ENCODE data around the gene CLEC19A. TPM values are rescaled to one million over a fixed set of nuclear protein-coding genes. Genes with fewer than 3 reads are reported as not detected.

CLEC19A gene
- total RNA-seq, 1 donor from 2014 or later: not detected

DNA sequence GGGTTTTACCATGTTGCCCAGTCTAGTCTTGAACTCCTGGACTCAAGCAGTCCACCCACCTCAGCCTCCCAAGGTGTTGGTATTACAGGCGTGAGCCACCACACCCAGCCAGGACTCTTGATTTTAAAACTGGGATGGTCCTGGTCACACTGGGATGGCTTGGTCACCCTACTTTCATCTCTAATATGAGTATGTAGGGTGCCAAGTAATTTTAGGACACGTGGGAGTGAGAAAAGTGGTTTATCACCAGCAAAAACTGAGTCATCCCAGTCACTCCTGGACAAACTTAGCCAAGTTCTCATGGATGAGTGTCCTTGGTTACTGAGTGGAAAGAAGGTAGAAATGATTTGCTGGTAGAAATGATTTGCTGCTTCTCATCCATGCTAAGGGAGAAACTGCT is 9.9 kb downstream of the CLEC19A start:
- H3K9me3 Mint-ChIP-seq: no peaks in the 10 kb centered on the region
- H3K4me3 Mint-ChIP-seq: no peak overlapping the region
- H3K4me1 Mint-ChIP-seq: peaks cover 29% of the 10 kb centered on the region
- ChIA-PET CTCF (no interaction called here), POLR2A (no interaction called here)
- intact Hi-C loops (cut with micrococcal nuclease): loop anchor here (10.0 kb wide), 2 partner anchors 49 to 211 kb away; no protein-coding TSS in a partner anchor
- ATAC-seq (ENCODE audit: low read depth) (no peak), DNase-seq (no peak)
- H3K36me3 Mint-ChIP-seq (ENCODE audit: low read depth): no peaks in the 10 kb centered on the region
- peak overlapping the region; percentile 84 for H3K27ac Mint-ChIP-seq
- H3K27me3 Mint-ChIP-seq: peaks cover 5% of the 10 kb centered on the region
- TF ChIP-seq, protein P1, sequence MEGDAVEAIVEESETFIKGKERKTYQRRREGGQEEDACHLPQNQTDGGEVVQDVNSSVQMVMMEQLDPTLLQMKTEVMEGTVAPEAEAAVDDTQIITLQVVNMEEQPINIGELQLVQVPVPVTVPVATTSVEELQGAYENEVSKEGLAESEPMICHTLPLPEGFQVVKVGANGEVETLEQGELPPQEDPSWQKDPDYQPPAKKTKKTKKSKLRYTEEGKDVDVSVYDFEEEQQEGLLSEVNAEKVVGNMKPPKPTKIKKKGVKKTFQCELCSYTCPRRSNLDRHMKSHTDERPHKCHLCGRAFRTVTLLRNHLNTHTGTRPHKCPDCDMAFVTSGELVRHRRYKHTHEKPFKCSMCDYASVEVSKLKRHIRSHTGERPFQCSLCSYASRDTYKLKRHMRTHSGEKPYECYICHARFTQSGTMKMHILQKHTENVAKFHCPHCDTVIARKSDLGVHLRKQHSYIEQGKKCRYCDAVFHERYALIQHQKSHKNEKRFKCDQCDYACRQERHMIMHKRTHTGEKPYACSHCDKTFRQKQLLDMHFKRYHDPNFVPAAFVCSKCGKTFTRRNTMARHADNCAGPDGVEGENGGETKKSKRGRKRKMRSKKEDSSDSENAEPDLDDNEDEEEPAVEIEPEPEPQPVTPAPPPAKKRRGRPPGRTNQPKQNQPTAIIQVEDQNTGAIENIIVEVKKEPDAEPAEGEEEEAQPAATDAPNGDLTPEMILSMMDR (IDR thresholded peaks at IDR 0.05): no peak

DNA sequence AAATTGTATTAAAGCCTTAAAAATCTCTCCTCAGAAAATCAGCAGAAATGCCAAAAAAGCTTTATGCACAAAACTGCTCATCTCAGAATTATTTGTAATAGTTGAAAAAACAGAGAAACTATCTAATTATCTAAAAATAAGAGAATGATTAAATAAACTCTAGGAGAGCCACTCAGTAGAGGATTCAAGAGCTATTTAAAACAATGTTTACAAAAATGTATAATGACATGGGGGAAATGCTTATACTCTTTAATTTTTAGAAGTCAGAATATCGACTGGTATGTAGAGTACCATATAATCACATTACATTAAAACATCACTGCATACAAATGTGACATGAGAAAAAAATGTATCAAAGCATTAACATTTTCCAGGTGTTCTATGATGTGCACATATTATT is 11.9 kb downstream of the CLEC19A start:
- Mint-ChIP-seq H3K36me3 (ENCODE audit: low read depth) (no peaks in the 10 kb centered on the region), H3K4me1 (peaks cover 27% of the 10 kb centered on the region), H3K9me3 (no peaks in the 10 kb centered on the region), H3K4me3 (no peak overlapping the region), H3K27me3 (peaks cover 4% of the 10 kb centered on the region), H3K27ac (no peak overlapping the region)
- POLR2A ChIA-PET: no interaction called here
- TF ChIP-seq, protein P1 (IDR thresholded peaks at IDR 0.05): no peak
- no peak for DNase-seq
- intact Hi-C loops (cut with micrococcal nuclease): loop anchor here (10.0 kb wide), 2 partner anchors 47 to 213 kb away; no protein-coding TSS in a partner anchor
- CTCF ChIA-PET: no interaction called here
- ATAC-seq (ENCODE audit: low read depth): no peak

DNA sequence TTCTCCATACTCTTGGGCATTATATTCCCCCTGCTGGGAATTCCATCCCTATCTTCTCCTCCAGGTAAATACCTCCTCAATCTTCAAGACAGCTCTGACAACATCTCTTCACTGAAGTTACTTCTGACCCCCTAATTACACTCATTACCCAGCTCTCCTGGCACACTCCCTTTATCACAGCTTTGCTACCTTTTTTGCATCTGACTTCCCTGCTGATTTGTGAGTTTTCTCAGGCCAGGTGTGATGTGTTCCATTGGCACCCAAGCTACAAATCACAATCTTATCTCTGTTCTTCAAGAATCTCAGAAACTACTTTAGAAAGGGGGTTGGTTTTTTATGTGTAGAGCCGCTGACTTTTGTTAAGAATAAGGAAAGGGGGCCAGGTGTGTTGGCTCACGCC is 14.0 kb downstream of the CLEC19A start:
- Mint-ChIP-seq H3K4me3 (no peak overlapping the region), H3K4me1 (peaks cover 8% of the 10 kb centered on the region), H3K9me3 (no peaks in the 10 kb centered on the region), H3K27me3 (peaks cover 4% of the 10 kb centered on the region), H3K36me3 (ENCODE audit: low read depth) (no peaks in the 10 kb centered on the region), H3K27ac (no peak overlapping the region)
- intact Hi-C loops (cut with micrococcal nuclease): loop anchor here (10.0 kb wide), 2 partner anchors 45 to 215 kb away; no protein-coding TSS in a partner anchor
- CTCF ChIA-PET: no interaction called here
- ATAC-seq (ENCODE audit: low read depth) (no peak), DNase-seq (no peak)
- TF ChIP-seq, protein P1 (IDR thresholded peaks at IDR 0.05): no peak
- POLR2A ChIA-PET: interaction anchor here (0.9 kb wide), 1 partner anchor 89 kb away, joined by 3 read pairs; no protein-coding TSS in a partner anchor

DNA sequence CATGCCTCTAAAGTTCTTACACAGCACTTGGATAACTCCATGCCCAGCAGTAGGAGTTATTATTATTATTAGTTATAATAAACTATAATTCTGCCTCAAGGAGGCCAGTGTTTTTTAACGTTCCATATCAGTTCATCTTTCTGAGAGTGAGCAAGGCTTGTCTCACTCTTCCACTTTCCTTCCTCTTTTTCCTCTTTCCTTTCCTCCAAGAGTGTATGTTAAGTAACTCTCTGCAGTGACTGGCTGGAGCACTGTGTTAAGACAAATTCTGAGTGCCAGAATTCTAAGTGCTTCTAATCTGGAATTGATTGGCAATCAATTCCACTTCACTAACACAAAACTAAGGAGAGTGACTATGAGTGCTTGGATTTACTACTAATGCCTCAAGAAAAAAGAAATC is 16.4 kb downstream of the CLEC19A start:
- H3K4me1 Mint-ChIP-seq: no peaks in the 10 kb centered on the region
- H3K27ac Mint-ChIP-seq: no peak overlapping the region
- no peak overlapping the region for H3K4me3 Mint-ChIP-seq
- H3K36me3 Mint-ChIP-seq (ENCODE audit: low read depth): no peaks in the 10 kb centered on the region
- ATAC-seq (ENCODE audit: low read depth) (no peak), DNase-seq (no peak)
- ChIA-PET CTCF (no interaction called here), POLR2A (no interaction called here)
- TF ChIP-seq, protein P1 (IDR thresholded peaks at IDR 0.05): no peak
- no peaks in the 10 kb centered on the region for H3K9me3 Mint-ChIP-seq
- intact Hi-C loops (cut with micrococcal nuclease): no loop called here
- peaks cover 4% of the 10 kb centered on the region for H3K27me3 Mint-ChIP-seq

DNA sequence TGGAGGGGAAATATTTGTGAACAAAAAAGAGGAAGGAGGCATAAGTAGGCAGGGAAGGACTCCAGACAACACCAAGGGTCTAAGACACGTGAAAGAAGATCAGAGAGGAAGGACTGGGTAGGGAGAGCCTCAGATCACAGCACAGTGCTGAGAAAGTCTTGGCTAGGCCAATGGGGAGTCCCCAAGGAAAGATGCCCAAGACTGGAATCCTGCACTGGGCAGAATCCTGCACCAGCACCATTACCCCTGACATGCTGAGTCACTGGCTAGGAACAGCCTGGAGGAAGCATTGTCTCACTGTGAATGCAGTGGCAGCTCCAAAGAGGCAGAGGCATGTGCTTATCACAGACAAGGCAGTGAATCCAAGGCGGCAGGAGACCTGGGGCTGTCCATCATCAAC is 19.2 kb downstream of the CLEC19A start:
- POLR2A ChIA-PET: no interaction called here
- ATAC-seq (ENCODE audit: low read depth): no peak
- TF ChIP-seq, protein P1 (IDR thresholded peaks at IDR 0.05): no peak
- no peaks in the 10 kb centered on the region for H3K9me3 Mint-ChIP-seq
- H3K36me3 Mint-ChIP-seq (ENCODE audit: low read depth): no peaks in the 10 kb centered on the region
- H3K27me3 Mint-ChIP-seq: no peaks in the 10 kb centered on the region
- no peak overlapping the region for H3K4me3 Mint-ChIP-seq
- no peak overlapping the region for H3K27ac Mint-ChIP-seq
- no peaks in the 10 kb centered on the region for H3K4me1 Mint-ChIP-seq
- CTCF ChIA-PET: no interaction called here
- intact Hi-C loops (cut with micrococcal nuclease): no loop called here
- no peak for DNase-seq

All from activated B cell treated with CpG ODN at 0.5 μM for 24 hours (primary cell).